ENCODE results near the gene MIGA2. TPM values are rescaled to one million over a fixed set of nuclear protein-coding genes. Genes with fewer than 3 reads are reported as not detected.

The MIGA2 gene, protein sequence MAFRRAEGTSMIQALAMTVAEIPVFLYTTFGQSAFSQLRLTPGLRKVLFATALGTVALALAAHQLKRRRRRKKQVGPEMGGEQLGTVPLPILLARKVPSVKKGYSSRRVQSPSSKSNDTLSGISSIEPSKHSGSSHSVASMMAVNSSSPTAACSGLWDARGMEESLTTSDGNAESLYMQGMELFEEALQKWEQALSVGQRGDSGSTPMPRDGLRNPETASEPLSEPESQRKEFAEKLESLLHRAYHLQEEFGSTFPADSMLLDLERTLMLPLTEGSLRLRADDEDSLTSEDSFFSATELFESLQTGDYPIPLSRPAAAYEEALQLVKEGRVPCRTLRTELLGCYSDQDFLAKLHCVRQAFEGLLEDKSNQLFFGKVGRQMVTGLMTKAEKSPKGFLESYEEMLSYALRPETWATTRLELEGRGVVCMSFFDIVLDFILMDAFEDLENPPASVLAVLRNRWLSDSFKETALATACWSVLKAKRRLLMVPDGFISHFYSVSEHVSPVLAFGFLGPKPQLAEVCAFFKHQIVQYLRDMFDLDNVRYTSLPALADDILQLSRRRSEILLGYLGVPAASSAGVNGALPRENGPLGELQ
- total RNA-seq, result 19.7 to 26.7 TPM (median 22.0 TPM) in 3 replicates
- long read RNA-seq, partial matches to known transcripts, result 7 of 54 reads
- long read RNA-seq, other reads (novel, unspliced or antisense), result 47 of 54 reads

DNA sequence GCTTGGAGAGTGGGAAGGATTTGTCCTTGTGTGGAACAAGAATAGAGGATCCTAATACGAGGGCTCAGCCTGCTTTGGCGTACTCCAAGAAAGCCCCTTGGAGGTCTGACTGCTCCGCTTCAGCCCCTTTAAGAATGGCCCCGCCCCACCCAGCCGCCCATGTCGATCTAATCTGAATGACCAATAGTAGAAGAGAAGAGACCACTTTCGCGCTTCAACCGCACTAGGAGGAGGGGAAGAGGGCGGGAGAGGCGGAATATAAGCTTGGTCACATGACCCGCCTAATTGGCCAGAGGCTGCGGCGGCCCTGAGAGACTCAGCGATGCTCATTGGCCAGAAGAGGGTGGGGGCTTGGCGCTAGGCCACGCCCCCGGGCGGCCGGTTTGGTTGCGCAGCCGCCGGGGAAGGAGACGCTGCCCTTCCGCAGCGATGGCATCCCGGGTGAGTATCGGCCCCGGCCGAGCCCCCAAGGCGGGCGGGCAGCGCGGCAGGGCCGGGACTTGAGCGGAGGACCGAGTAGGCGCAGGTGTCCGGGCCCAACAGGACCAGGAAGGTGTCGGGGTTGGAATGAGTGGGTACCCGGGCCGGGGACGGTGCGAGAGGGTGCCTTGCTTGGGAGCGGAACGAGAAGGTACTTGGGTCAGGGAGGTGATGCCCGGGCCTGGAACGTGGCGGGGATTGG, at the start of gene MIGA2:
MIGA2 (plus strand) TSS at position 386 of the 682 bp plus-strand sequence. CDS start 3,969 bp downstream, outside the sequence.
- Mint-ChIP-seq H3K9me3 (ENCODE audit: low read depth) (no peaks in the 10 kb centered on the region), H3K36me3 (ENCODE audit: low read depth) (no peaks in the 10 kb centered on the region), H3K4me3 (ENCODE audit: unreplicated experiment) (peak within 1 kb of the TSS; percentile 96), H3K27ac (ENCODE audit: unreplicated experiment) (peak within 1 kb of the TSS; percentile 74), H3K4me1 (ENCODE audit: low read depth) (peaks cover 27% of the 10 kb centered on the region), H3K27me3 (ENCODE audit: low read depth) (no peaks in the 10 kb centered on the region)
- TF ChIP-seq, protein P1, sequence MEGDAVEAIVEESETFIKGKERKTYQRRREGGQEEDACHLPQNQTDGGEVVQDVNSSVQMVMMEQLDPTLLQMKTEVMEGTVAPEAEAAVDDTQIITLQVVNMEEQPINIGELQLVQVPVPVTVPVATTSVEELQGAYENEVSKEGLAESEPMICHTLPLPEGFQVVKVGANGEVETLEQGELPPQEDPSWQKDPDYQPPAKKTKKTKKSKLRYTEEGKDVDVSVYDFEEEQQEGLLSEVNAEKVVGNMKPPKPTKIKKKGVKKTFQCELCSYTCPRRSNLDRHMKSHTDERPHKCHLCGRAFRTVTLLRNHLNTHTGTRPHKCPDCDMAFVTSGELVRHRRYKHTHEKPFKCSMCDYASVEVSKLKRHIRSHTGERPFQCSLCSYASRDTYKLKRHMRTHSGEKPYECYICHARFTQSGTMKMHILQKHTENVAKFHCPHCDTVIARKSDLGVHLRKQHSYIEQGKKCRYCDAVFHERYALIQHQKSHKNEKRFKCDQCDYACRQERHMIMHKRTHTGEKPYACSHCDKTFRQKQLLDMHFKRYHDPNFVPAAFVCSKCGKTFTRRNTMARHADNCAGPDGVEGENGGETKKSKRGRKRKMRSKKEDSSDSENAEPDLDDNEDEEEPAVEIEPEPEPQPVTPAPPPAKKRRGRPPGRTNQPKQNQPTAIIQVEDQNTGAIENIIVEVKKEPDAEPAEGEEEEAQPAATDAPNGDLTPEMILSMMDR (IDR thresholded peaks at IDR 0.05), result no peak
- DNase-seq (ENCODE audit: low spot score), result peak; percentile 98

DNA sequence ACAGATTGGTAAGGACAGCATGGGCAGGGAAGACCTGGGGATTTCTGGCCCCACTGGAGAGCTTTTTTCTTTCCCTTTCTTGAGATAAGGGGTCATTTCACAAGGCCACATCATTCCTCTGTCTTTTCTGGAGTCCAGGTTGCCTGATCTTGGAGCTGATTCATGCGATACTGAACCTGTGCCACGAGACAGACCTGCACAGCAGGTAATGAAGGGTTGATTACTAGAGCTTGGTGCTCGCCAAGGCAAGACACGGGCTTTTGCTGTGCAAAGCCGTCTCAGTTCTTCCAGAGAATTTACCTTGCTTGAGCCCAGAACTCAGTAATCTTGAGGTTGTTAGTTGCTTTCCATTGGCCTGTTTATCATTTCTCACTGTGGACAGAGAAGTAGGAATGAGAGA, 49.8 kb upstream of the MIGA2 start:
- peak overlapping the region; percentile 80 for H3K27ac Mint-ChIP-seq (ENCODE audit: unreplicated experiment)
- no peaks in the 10 kb centered on the region for H3K27me3 Mint-ChIP-seq (ENCODE audit: low read depth)
- H3K9me3 Mint-ChIP-seq (ENCODE audit: low read depth), result no peaks in the 10 kb centered on the region
- DNase-seq (ENCODE audit: low spot score), result no peak
- peaks cover 48% of the 10 kb centered on the region for H3K36me3 Mint-ChIP-seq (ENCODE audit: low read depth)
- H3K4me1 Mint-ChIP-seq (ENCODE audit: low read depth), result peaks cover 17% of the 10 kb centered on the region
- no peak overlapping the region for H3K4me3 Mint-ChIP-seq (ENCODE audit: unreplicated experiment)
- TF ChIP-seq, protein P1 (IDR thresholded peaks at IDR 0.05), result no peak

DNA sequence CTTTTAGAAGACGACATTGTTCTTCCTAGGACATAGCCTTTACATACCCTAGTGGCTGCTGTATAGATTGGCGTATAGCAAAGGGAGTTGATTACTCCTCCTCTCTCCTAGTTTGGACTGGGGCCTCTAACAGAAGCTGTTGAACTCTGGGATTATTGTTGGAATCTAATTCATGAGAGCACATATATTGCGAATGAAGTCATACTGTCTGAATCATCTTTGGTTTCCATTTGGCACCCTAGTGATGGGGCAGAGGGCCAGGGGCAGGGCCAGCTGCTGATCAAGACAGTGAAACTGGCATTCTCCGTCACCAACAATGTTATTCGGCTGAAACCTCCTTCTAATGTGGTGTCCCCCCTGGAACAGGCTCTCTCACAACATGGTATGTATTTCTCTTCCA, 48.6 kb upstream of the MIGA2 start:
- no peak overlapping the region for H3K4me3 Mint-ChIP-seq (ENCODE audit: unreplicated experiment)
- H3K36me3 Mint-ChIP-seq (ENCODE audit: low read depth), result peaks cover 43% of the 10 kb centered on the region
- peaks cover 17% of the 10 kb centered on the region for H3K4me1 Mint-ChIP-seq (ENCODE audit: low read depth)
- TF ChIP-seq, protein P1 (IDR thresholded peaks at IDR 0.05), result peak; percentile 8
- H3K9me3 Mint-ChIP-seq (ENCODE audit: low read depth), result no peaks in the 10 kb centered on the region
- peak; percentile 13 for DNase-seq (ENCODE audit: low spot score)
- H3K27ac Mint-ChIP-seq (ENCODE audit: unreplicated experiment), result peak overlapping the region; percentile 80
- H3K27me3 Mint-ChIP-seq (ENCODE audit: low read depth), result no peaks in the 10 kb centered on the region

DNA sequence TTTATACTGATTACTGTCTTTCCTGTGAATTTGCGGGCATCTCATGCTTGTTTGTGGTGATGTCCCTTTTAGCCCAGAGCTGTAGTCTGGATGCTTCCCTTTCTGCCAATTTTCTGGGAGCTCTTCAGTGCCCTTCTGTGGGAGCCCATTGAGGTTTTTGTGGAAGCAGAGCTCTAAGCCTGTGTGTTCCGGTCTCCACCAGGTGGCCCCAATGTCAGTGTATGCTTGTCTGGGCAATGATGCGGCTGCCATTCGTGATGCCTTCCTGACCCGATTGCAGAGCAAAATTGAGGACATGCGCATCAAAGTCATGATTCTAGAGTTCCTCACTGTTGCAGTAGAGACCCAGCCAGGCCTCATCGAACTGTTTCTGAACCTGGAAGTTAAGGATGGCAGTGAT, 43.4 kb upstream of the MIGA2 start:
- Mint-ChIP-seq H3K27me3 (ENCODE audit: low read depth) (no peaks in the 10 kb centered on the region), H3K4me3 (ENCODE audit: unreplicated experiment) (no peak overlapping the region), H3K36me3 (ENCODE audit: low read depth) (peaks cover 45% of the 10 kb centered on the region), H3K27ac (ENCODE audit: unreplicated experiment) (no peak overlapping the region), H3K4me1 (ENCODE audit: low read depth) (peaks cover 4% of the 10 kb centered on the region), H3K9me3 (ENCODE audit: low read depth) (no peaks in the 10 kb centered on the region)
- DNase-seq (ENCODE audit: low spot score), result no peak
- TF ChIP-seq, protein P1 (IDR thresholded peaks at IDR 0.05), result peak; percentile 52

DNA sequence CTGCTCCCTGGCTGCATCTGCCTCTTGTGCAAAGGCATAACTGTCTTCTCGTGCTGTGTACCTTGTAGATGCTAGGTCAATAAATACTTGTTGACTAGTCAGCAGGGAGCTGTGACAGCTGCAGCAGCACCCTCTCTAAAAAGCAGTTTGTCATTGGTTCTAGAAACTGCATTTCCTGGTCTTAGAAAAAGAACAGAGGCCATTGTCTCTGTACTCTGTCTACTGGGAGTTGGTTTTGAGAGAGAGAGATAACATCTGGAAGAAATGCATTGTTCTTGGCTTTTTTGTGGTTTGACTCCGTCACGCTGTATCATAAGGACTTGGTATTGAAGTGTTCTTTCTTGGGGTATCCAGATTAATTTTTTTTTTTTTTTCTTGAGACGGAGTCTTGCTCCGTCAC, 40.6 kb upstream of the MIGA2 start:
- H3K27me3 Mint-ChIP-seq (ENCODE audit: low read depth), result no peaks in the 10 kb centered on the region
- peaks cover 46% of the 10 kb centered on the region for H3K36me3 Mint-ChIP-seq (ENCODE audit: low read depth)
- TF ChIP-seq, protein P1 (IDR thresholded peaks at IDR 0.05), result no peak
- H3K9me3 Mint-ChIP-seq (ENCODE audit: low read depth), result no peaks in the 10 kb centered on the region
- H3K27ac Mint-ChIP-seq (ENCODE audit: unreplicated experiment), result no peak overlapping the region
- no peak overlapping the region for H3K4me3 Mint-ChIP-seq (ENCODE audit: unreplicated experiment)
- peak; percentile 15 for DNase-seq (ENCODE audit: low spot score)
- H3K4me1 Mint-ChIP-seq (ENCODE audit: low read depth), result no peaks in the 10 kb centered on the region
